Mucosa of gallbladder (tissue), 1 donor: Measurements from ENCODE around the gene EML1. TPM values are rescaled to one million over a fixed set of nuclear protein-coding genes. Genes with fewer than 3 reads are reported as not detected.

Experiments used
- DNase-seq: peaks from one replicate; pipeline ENCODE4 v3.0.0-alpha.2; 2020; ENCODE audit warnings: low spot score
- total RNA-seq: library from RNA; stranded (reverse); gene quantifications from one replicate; pipeline ENCODE4 v1.2.1, GENCODE V29; 2021
- donor health status: DM: no; HTN: no; CAD: no.

Gene EML1
- 49.9 TPM for total RNA-seq

DNA sequence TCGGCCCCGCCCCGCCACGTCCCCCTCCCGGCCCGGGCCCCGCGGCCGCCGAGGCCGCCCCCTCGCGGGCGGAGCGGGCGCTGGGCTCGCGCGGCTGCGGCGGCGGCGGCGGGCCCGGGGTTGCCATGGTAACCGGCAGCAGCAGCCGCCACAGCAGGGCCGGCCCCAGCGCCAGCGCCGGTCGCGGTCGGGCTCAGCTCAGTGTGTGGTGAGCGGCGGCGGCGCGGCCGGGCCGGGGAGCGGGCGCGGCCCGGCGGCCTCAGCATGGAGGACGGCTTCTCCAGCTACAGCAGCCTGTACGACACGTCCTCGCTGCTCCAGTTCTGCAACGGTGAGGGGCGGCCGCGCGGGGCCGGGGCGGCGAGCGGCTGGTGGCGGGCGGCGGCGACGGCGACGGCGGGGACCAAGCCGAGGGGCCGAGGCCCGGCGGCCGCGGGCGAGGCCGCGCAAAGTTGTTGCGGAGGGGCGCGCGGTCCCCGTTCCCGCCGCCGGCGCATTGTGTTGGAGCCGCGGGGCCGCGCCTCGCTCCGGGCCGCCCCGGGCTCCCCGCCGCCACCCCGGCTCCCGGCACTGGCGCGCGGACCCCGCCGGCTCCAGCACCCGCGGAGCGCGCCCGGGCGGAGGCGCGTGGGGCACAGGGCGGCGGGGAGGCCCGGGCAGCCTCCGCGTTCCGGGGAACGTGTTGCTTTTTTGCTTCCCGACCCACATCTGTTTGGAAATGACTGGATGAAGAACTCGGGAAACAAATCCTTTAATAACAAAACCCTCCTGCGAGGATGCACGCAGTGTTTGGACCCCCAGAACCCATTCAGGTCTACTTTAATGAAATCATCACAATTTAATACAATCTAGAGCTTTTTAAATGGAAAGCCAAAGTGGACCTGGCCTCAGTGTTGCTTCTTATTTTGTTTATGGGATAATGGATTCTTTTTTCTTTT is at the start of gene EML1:
Gene EML1, plus strand, starts transcription at position 201 of the 938 bp plus-strand sequence. Its CDS starts 64 bp downstream, at position 265.
- peak; percentile 78 for DNase-seq

GRCh38 chr14:99744199-99744872 is 48.9 kb upstream of the EML1 start:
- no peak for DNase-seq

GRCh38 chr14:99744873-99745224 is 48.4 kb upstream of the EML1 start:
- DNase-seq, result no peak

DNA sequence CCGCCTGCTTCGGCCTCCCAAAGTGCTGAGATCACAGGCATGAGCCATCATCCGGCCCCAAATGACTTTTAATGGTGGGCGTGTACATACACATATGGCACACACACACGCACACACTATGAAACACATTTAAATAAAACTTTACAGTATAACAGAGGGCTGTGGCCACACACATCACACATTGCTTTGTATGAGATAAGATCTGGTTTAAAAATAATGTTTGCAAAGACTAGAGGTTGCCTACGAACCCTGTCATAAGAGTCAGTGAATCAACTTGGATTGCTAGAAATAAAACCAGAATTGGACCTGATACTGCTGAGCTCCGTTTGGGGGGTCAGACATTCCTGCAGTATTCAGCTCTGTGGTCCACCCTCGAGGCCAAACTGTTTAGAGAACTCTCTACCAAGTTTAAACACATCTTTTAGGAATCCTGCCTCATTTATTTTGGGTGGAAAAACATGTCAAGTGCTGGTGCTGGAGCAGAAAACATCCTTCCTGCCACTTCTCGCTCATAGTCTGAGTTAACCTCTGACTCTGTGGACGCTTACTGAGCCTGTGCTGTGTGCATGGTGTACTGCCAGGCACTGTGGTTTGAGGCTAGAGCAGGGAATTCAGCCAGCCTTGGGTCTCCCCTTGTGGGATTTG is 47.8 kb upstream of the EML1 start:
- DNase-seq, result no peak

DNA sequence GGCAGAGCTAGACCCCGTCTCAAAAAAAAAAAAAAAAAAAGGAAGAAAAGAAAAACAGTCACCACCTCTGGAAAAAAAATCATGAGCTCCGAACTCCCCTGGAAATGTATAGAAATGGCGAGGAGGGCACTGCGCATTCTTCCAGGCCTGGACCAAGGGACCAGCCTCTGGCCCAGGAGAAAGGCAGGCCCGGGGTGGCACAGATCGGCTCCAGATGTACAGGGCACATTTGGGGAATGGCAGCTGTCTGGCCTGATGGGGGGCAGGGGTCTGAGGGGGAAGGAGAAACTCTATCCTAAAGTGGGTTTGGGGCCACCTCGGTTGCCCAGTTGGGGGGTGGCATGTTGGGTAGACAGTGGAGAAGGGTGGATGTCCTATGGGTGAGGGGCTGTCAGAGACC is 46.0 kb upstream of the EML1 start:
- no peak for DNase-seq

DNA sequence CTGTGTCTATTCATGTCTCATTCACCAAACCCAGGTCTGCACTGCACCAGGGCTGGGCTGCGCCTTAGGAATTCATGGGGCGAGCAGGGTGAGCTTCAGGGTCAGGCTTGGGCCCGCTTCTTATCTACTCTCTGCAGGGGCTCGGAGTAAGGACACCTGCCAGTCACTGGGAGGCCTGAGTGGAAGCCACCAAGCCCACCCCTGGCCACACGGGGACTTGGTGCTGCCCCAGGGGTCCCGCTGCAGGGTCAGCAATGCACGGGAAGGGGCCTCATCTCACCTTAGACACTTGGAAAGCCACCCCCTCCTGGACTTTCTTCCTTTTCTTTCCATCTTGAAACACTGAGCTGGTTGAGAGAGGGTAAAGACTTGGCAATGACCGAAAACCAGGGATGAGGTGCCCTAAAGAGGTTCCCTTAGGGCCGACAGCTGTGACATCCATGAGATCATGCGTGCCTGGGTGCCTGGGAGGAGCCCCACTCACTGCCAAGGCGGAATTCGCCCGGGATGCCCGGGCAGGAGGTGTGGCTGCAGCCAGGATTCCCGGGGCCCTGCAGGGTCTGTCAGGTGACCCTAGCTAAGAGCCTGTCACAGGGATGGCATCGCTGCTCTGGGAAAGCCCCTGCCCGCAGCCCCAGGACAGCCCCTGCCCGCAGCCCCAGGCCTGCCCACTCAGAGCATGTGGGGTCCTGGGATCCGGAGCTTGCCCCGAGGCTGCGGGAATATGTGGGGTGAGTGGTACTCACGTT is 45.5 kb upstream of the EML1 start:
- DNase-seq, result no peak

DNA sequence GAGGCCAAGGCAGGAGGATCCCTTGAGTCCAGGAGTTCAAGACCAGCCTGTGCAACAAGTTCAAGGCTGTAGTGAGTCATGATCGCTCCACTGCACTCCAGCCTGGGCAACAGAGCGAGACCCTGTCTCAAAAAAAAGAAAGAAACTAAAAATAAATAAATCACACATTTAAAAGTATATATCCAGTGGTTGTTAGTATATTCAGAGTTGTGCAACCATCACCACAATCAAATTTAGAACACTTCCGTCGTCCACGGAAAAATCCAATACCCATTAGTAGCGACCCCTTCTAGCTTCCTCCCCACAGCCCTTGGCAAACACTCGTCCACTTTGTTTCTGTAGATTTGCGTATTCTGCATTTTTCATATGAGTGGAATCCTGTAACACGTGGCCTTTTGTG is 44.7 kb upstream of the EML1 start:
- no peak for DNase-seq

GRCh38 chr14:99749142-99749541 is 44.1 kb upstream of the EML1 start:
- no peak for DNase-seq

GRCh38 chr14:99749763-99750715 is 43.2 kb upstream of the EML1 start:
- DNase-seq, result no peak

GRCh38 chr14:99750746-99751450 is 42.3 kb upstream of the EML1 start:
- no peak for DNase-seq

GRCh38 chr14:99751539-99752485 is 41.4 kb upstream of the EML1 start:
- DNase-seq, result no peak

DNA sequence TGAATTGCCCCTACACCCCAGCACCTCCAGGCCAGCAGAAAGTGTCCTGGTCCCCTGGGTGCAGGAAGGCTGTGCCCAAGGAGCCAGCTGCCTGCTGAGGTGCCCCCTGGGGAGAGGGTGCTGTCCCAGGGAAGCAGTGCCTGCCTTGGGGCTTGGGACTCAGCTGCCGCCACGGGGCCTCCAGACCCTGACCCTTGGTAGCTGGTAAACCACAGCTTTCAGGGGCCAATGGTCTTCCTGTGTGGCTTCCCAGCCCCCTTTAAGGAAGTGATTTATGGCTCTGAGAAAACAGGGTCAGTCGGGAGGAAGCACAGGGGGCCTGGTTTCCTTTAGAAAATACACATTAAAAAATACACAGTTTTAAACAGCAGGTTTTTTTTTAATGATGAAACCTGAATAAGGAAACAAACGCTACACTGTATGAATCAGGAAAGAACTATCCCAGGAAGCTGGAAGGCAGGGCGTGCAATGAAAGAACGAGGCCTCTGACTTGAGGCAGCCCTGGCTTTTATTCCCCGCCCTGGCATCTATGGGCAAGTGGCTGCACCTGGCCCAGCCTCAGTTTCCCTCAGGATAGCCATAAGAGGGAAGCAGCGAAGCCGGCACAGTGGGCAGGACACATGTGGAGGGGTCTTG is 40.6 kb upstream of the EML1 start:
- DNase-seq, result no peak

DNA sequence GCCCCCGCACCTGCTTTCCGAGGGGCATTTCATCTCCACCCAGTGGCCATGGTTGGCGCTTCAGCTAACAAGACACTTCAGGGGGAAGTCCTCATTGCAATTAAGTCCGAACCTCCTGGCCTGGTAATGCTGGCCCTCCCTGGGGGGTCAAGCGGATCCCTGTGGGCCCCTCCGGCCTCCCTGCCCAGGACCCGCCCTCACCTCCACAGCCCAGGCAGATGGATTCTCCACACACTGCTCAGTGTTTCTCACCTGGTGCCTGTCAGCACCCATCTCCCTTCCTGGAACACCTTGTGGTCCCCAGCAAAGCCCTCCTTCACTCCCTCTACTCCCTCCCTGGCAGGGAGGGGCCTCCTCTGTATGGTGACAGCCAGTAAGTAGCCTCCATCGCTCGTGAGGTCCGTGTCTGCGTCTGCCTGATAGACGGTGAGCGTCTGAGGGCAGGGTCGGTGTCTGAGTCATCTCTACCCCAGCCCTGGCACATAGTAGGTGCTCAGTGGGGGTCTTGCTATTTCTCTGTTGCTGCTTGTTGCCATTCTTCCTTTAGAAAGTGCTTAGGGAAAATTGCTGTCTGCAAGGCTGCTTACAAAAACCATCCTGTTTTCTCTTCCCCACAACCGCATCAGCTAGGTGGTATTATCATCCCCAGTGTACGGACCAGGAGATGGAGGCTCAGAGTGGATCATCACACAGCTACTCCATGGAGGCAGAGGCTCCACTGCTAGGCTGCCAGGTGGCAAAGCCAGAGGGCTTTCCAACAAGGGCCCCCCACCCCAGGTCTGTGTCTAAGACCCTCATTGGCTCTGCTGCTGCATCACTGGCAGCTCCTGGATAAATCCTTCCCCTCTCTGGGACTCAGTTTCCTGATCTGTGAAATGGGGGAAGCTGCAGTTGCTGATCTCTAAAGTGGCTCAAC is 39.7 kb upstream of the EML1 start:
- DNase-seq, result no peak

DNA sequence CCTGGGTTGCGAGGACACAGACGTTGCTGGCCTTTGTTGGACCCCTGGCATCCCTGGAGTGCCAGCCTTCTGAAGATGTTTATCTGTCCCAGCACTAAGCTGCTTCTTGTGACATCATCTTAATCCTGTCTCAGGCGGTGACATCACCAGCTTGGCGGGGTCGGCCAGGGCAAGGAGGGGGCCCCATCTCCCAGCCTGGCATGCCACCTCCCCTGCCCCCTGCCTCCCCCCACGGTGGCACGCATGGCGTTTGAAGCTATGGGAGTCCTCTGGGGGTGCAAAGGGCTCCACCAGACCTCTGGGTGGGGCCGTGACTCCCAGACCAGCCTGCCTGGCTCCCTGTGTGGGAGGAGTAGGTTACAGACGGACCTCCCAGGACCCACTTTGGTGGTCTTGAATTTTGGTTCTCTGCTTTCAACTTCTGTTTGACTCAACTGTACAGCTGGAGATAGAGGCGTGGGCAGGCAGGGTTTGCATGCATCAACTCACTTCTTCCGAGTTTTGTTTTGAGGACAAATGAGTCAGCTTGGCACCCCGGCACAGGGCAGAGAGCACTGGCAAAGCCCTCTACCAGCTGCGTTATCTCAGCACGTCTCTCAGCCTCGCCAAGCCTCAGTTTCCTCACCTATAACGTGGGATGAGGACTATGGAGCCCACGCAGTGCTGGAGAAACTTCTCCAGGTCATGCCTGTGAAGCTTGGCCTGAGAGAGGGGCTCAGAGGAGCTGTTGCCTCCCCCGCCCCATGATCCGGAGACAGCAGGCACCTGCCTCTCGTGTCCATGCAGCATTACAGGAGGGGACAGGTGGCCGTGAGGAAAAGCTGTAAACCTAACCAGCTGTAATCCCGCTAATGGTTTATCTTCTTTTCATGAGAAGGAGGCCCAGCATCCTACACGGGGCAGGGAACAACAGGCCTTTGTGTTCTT is 38.8 kb upstream of the EML1 start:
- no peak for DNase-seq

GRCh38 chr14:99755068-99755405 is 38.2 kb upstream of the EML1 start:
- DNase-seq, result no peak
